Colonic mucosa (tissue), 4 donors: Measurements from ENCODE around the gene RPS6KA3. TPM values are rescaled to one million over a fixed set of nuclear protein-coding genes. Genes with fewer than 3 reads are reported as not detected.

Source experiments
- DNase-seq: peaks from one replicate; pipeline ENCODE4 v3.0.0-alpha.2; 2020
- H3K27ac ChIP-seq: fragments of 200-600 bp; one replicate; pipeline ENCODE4 v1.8.0; 2021
- H3K27me3 ChIP-seq: fragments of 200-600 bp; one replicate; pipeline ENCODE4 v1.8.0; 2021
- H3K36me3 ChIP-seq: fragments of 200-600 bp; one replicate; pipeline ENCODE4 v1.8.0; 2021
- H3K4me1 ChIP-seq: fragments of 200-600 bp; one replicate; pipeline ENCODE4 v1.8.0; 2021; ENCODE audit warnings: mild to moderate bottlenecking
- H3K4me3 ChIP-seq: fragments of 200-600 bp; one replicate; pipeline ENCODE4 v1.8.0; 2021
- H3K9ac ChIP-seq, 2 donors: one replicate each; pipeline ENCODE4 v1.7.0; 2013; ENCODE audit warnings: control low read depth in 2 of 2, low read depth in 2 of 2, low read length in 2 of 2
- H3K9me3 ChIP-seq: fragments of 200-600 bp; one replicate; pipeline ENCODE4 v1.8.0; 2021
- CTCF ChIP-seq: fragments of 200-600 bp; IDR thresholded peaks from one replicate; pipeline ENCODE4 v1.8.0; 2022; ENCODE audit warnings: antibody characterized with exemption, mild to moderate bottlenecking
- intact Hi-C: fragments of 100-400 bp; cut with DNase I; formaldehyde crosslinking; loops from one replicate; pipeline ENCODE4 v1.14.1; 2022
- total RNA-seq, 2 donors: library from RNA; stranded (reverse); fragmentation: NEBNext Ultra II Directional in 1 of 2; extraction: Animal tissue kit (Norgen Biotek cat#: 25700) in 1 of 2; gene quantifications; one replicate each; pipeline ENCODE4 v1.2.1, GENCODE V29; 2021
- donor health status: healthy.
- donor health status: DM: no; HTN: no; CAD: no.
- donor health status: DM: no; HTN: no; CAD: no.

RPS6KA3 gene
- total RNA-seq, 2 donors from 2014 or later: 77.0 to 110 TPM

DNA sequence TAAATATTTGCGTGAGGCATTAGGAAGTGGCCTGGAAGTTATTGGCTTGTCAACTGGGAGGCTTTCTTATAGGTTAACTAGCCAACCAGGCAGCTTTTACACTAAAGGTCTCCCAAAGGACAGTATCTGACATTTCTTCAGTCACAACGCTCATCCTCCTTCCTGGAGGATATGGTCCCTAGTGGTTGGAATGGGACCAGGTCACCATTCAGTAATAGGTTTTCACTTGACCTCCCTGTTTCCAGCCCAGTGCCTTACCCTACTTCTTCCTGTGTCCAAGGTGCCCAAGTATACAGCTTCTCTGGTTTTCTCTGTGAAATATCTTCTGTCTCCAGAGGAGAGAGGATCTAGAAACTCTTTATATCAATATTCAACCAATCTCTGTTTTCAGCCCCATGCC is 38.5 kb downstream of the RPS6KA3 start:
- Histone ChIP-seq H3K27me3 (no peaks in the 10 kb centered on the region), H3K4me3 (no peak overlapping the region), H3K27ac (no peak overlapping the region), H3K4me1 (no peaks in the 10 kb centered on the region), H3K36me3 (no peaks in the 10 kb centered on the region), H3K9me3 (no peaks in the 10 kb centered on the region), H3K9ac (no peak overlapping the region)
- no peak for DNase-seq
- intact Hi-C loops: no loop called here
- TF ChIP-seq CTCF: no peak

- intact Hi-C loops: no loop called here
- DNase-seq: no peak
- H3K36me3 ChIP-seq: no peaks in the 10 kb centered on the region
- H3K27me3 ChIP-seq: no peaks in the 10 kb centered on the region
- no peak overlapping the region for H3K4me3 ChIP-seq
- H3K27ac ChIP-seq: no peak overlapping the region
- no peaks in the 10 kb centered on the region for H3K9me3 ChIP-seq
- H3K9ac ChIP-seq: no peak overlapping the region
- H3K4me1 ChIP-seq: no peaks in the 10 kb centered on the region
- TF ChIP-seq CTCF: no peak
Measured at GRCh38 chrX:20227116-20227515, 39.6 kb downstream of the RPS6KA3 start.

DNA sequence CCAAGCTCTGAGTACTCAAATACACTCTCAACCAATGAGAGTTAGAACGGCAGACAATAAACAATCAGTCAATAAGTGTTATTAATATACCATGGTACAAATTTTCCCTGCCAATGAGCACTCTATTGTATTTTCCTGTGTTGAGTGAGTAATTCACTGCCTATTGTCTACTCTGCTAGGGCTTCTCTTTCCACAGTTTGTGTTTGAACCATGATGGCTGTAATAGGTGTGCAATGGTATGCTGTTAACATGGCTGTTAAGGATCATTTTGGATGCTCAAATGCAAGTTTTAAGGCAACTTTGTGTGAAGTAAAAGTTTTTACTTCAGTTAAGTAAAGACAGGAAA is 41.2 kb downstream of the RPS6KA3 start:
- no peak for DNase-seq
- TF ChIP-seq CTCF: no peak
- Histone ChIP-seq H3K4me3 (no peak overlapping the region), H3K27me3 (no peaks in the 10 kb centered on the region), H3K9me3 (no peaks in the 10 kb centered on the region), H3K36me3 (no peaks in the 10 kb centered on the region), H3K4me1 (no peaks in the 10 kb centered on the region), H3K9ac (no peak overlapping the region), H3K27ac (no peak overlapping the region)
- intact Hi-C loops: no loop called here

GRCh38 chrX:20224814-20225487 is 41.8 kb downstream of the RPS6KA3 start:
- Histone ChIP-seq H3K4me3 (no peak overlapping the region), H3K36me3 (no peaks in the 10 kb centered on the region), H3K9ac (no peak overlapping the region), H3K27me3 (no peaks in the 10 kb centered on the region), H3K4me1 (no peaks in the 10 kb centered on the region), H3K9me3 (no peaks in the 10 kb centered on the region), H3K27ac (no peak overlapping the region)
- DNase-seq: no peak
- TF ChIP-seq CTCF: no peak
- intact Hi-C loops: no loop called here

DNA sequence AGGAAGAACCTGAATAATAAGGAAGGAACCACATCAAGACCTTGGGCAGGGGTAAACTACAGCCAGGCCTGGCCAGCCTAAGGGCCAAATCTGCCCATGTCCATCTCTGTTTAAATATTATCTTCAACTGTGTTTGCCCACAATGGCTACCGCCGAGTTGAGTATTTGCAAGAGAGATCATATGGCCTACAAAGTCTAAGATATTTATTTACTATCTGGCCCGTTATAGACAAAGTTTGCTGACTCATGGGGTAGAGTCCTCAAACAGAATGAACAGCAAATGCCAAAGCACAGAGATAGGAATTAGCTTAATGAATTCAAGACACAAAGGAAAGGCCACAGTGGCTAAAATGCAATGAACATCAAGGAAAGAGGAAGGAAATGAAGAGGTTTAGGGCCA is 44.8 kb downstream of the RPS6KA3 start:
- H3K27me3 ChIP-seq: no peaks in the 10 kb centered on the region
- no peak overlapping the region for H3K9ac ChIP-seq
- no peaks in the 10 kb centered on the region for H3K4me1 ChIP-seq
- no peak overlapping the region for H3K27ac ChIP-seq
- H3K9me3 ChIP-seq: no peaks in the 10 kb centered on the region
- H3K4me3 ChIP-seq: no peak overlapping the region
- no peaks in the 10 kb centered on the region for H3K36me3 ChIP-seq
- TF ChIP-seq CTCF: no peak
- intact Hi-C loops: no loop called here
- DNase-seq: no peak
